Measurements from ENCODE around the gene MMP7. TPM values are rescaled to one million over a fixed set of nuclear protein-coding genes. Genes with fewer than 3 reads are reported as not detected.
A peak's percentile ranks its signal among the peaks of the same experiment; 100 is the strongest.

The MMP7 gene
- total and polyA plus RNA-seq, 2 experiments from 2014 or later: not detected

- H3K4me2 ChIP-seq: no peak overlapping the region
- H3K4me3 Mint-ChIP-seq: no peak overlapping the region
- H3K4me1 ChIP-seq (ENCODE audit: insufficient read depth): 0 out of 2 replicates have a peak, but pooled peaks cover 5% of the 10 kb centered on the region
- no peaks in the 10 kb centered on the region for H3K36me3 Mint-ChIP-seq (ENCODE audit: low read depth)
- no peaks in the 10 kb centered on the region for H3K79me2 ChIP-seq (replicated peaks; ENCODE audit: insufficient read depth)
- no peaks in the 10 kb centered on the region for H3K36me3 ChIP-seq (ENCODE audit: insufficient read depth)
- no peak overlapping the region for H3K27ac ChIP-seq (ENCODE audit: low read depth)
- no peaks in the 10 kb centered on the region for H3K9me3 Mint-ChIP-seq
- ATAC-seq (no peak), DNase-seq (ENCODE audit: low spot score) (no peak)
- no peak overlapping the region for H3K4me3 ChIP-seq
- peaks cover 4% of the 10 kb centered on the region for H3K27me3 Mint-ChIP-seq (ENCODE audit: insufficient read depth, low read depth, poor library complexity)
- no peaks in the 10 kb centered on the region for H3F3A ChIP-seq (replicated peaks; ENCODE audit: low read depth)
- peaks cover 4% of the 10 kb centered on the region; the same call in 1 of the 3 replicates for H3K4me1 Mint-ChIP-seq
- TF ChIP-seq CREB1 (CRISPR knock-in tag; IDR thresholded peaks at IDR 0.05; ENCODE audit: low read depth) (no peak), POLR2AphosphoS5 (IDR thresholded peaks at IDR 0.05; ENCODE audit: low read depth) (no peak), STAT1 (IDR thresholded peaks at IDR 0.05; ENCODE audit: unreplicated experiment) (no peak), ZNF331 (CRISPR knock-in tag; IDR thresholded peaks at IDR 0.05; ENCODE audit: low read depth) (no peak), EZH2 (IDR thresholded peaks at IDR 0.05; ENCODE audit: low read depth, unreplicated experiment) (no peak), EZH2phosphoT487 (IDR thresholded peaks at IDR 0.05; ENCODE audit: unreplicated experiment) (no peak), ZNF114 (CRISPR knock-in tag; IDR thresholded peaks at IDR 0.05) (no peak), NANOG (IDR thresholded peaks at IDR 0.05; ENCODE audit: borderline replicate concordance) (no peak), REST (IDR thresholded peaks at IDR 0.05; ENCODE audit: unreplicated experiment) (no peak), JUNB (IDR thresholded peaks at IDR 0.05; ENCODE audit: unreplicated experiment) (no peak), CTCF (conservative IDR thresholded peaks at IDR 0.05; ENCODE audit: low read depth in 2 of 2) (no peak)
- TF ChIP-seq, protein P1, sequence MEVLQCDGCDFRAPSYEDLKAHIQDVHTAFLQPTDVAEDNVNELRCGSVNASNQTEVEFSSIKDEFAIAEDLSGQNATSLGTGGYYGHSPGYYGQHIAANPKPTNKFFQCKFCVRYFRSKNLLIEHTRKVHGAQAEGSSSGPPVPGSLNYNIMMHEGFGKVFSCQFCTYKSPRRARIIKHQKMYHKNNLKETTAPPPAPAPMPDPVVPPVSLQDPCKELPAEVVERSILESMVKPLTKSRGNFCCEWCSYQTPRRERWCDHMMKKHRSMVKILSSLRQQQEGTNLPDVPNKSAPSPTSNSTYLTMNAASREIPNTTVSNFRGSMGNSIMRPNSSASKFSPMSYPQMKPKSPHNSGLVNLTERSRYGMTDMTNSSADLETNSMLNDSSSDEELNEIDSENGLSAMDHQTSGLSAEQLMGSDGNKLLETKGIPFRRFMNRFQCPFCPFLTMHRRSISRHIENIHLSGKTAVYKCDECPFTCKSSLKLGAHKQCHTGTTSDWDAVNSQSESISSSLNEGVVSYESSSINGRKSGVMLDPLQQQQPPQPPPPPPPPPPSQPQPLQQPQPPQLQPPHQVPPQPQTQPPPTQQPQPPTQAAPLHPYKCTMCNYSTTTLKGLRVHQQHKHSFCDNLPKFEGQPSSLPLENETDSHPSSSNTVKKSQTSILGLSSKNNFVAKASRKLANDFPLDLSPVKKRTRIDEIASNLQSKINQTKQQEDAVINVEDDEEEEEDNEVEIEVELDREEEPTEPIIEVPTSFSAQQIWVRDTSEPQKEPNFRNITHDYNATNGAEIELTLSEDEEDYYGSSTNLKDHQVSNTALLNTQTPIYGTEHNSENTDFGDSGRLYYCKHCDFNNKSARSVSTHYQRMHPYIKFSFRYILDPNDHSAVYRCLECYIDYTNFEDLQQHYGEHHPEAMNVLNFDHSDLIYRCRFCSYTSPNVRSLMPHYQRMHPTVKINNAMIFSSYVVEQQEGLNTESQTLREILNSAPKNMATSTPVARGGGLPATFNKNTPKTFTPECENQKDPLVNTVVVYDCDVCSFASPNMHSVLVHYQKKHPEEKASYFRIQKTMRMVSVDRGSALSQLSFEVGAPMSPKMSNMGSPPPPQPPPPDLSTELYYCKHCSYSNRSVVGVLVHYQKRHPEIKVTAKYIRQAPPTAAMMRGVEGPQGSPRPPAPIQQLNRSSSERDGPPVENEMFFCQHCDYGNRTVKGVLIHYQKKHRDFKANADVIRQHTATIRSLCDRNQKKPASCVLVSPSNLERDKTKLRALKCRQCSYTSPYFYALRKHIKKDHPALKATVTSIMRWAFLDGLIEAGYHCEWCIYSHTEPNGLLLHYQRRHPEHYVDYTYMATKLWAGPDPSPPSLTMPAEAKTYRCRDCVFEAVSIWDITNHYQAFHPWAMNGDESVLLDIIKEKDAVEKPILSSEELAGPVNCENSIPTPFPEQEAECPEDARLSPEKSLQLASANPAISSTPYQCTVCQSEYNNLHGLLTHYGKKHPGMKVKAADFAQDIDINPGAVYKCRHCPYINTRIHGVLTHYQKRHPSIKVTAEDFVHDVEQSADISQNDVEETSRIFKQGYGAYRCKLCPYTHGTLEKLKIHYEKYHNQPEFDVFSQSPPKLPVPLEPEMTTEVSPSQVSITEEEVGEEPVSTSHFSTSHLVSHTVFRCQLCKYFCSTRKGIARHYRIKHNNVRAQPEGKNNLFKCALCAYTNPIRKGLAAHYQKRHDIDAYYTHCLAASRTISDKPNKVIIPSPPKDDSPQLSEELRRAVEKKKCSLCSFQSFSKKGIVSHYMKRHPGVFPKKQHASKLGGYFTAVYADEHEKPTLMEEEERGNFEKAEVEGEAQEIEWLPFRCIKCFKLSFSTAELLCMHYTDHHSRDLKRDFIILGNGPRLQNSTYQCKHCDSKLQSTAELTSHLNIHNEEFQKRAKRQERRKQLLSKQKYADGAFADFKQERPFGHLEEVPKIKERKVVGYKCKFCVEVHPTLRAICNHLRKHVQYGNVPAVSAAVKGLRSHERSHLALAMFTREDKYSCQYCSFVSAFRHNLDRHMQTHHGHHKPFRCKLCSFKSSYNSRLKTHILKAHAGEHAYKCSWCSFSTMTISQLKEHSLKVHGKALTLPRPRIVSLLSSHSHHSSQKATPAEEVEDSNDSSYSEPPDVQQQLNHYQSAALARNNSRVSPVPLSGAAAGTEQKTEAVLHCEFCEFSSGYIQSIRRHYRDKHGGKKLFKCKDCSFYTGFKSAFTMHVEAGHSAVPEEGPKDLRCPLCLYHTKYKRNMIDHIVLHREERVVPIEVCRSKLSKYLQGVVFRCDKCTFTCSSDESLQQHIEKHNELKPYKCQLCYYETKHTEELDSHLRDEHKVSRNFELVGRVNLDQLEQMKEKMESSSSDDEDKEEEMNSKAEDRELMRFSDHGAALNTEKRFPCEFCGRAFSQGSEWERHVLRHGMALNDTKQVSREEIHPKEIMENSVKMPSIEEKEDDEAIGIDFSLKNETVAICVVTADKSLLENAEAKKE (CRISPR knock-in tag; IDR thresholded peaks at IDR 0.05): no peak
- TF ChIP-seq, protein P2, sequence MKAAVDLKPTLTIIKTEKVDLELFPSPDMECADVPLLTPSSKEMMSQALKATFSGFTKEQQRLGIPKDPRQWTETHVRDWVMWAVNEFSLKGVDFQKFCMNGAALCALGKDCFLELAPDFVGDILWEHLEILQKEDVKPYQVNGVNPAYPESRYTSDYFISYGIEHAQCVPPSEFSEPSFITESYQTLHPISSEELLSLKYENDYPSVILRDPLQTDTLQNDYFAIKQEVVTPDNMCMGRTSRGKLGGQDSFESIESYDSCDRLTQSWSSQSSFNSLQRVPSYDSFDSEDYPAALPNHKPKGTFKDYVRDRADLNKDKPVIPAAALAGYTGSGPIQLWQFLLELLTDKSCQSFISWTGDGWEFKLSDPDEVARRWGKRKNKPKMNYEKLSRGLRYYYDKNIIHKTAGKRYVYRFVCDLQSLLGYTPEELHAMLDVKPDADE (IDR thresholded peaks at IDR 0.05): no peak
- no peaks in the 10 kb centered on the region for H3K27me3 ChIP-seq (ENCODE audit: insufficient read depth)
- no peaks in the 10 kb centered on the region for H4K20me1 ChIP-seq (replicated peaks; ENCODE audit: insufficient read depth)
- H3K9me2 ChIP-seq (ENCODE audit: insufficient read depth): no peaks in the 10 kb centered on the region
- no peak overlapping the region for H3K27ac Mint-ChIP-seq
- H2AFZ ChIP-seq: peak overlapping the region; percentile 6; the same call in 1 of the 2 replicates
Measured at GRCh38 chr11:102471474-102471873, 59.1 kb downstream of the MMP7 start.

Data from GM23338 (cell line).